Stimulated activated CD4-positive, alpha-beta T cell treated with anti-CD3 and anti-CD28 coated beads, Interleukin-2, amount 100 ng/mL, for 48 hours (primary cell): ENCODE results near the gene NOD2.

ENCODE experiments used
- DNase-seq, 2 donors: peaks; one replicate each; pipeline ENCODE4 v3.0.0-alpha.2; 2020

Gene NOD2

GRCh38 chr16:50671644-50672260 is 21.7 kb upstream of the NOD2 start:
- DNase-seq: peak; percentile 68 to 72

DNA sequence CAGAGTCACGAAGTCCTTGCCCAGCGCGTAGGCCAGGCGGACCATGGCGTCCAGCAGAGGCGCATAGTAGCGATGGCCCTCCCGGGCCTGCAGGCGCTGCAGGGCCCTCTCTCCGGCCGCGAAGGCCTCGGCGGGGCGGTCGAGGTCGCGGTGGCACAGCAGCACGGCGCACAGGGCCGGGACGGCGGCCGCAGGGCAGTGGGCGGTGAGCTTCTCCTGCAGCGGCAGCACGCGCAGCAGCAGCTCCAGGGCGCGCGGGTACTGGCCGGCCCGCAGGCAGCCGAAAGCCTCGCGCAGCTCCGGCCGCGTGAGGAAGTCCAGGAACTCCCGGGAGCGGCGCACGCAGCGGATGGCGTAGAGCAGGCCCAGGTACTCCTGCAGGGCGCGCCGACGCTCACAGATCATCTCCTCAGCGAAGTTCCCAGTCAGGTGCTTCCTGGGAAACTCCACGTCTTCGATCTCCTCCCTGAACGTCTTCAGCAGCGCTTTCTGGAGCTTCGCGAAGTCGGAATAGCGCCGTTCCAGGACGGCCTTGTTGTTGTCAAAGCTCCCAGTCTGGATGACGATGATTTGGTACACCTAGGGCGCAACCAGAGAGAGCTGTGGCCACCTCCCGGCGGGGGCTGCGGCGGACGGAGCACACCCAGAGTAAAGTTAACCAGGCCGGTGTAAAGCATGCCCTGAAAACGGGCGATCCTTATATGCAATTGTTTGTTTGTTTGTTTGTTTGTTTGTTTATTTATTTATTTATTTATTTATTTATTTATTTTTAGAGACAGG is 19.7 kb upstream of the NOD2 start:
- DNase-seq: no peak

- no peak for DNase-seq
These were observed 18.6 kb upstream of the NOD2 start for GRCh38 chr16:50674831-50675230.

DNA sequence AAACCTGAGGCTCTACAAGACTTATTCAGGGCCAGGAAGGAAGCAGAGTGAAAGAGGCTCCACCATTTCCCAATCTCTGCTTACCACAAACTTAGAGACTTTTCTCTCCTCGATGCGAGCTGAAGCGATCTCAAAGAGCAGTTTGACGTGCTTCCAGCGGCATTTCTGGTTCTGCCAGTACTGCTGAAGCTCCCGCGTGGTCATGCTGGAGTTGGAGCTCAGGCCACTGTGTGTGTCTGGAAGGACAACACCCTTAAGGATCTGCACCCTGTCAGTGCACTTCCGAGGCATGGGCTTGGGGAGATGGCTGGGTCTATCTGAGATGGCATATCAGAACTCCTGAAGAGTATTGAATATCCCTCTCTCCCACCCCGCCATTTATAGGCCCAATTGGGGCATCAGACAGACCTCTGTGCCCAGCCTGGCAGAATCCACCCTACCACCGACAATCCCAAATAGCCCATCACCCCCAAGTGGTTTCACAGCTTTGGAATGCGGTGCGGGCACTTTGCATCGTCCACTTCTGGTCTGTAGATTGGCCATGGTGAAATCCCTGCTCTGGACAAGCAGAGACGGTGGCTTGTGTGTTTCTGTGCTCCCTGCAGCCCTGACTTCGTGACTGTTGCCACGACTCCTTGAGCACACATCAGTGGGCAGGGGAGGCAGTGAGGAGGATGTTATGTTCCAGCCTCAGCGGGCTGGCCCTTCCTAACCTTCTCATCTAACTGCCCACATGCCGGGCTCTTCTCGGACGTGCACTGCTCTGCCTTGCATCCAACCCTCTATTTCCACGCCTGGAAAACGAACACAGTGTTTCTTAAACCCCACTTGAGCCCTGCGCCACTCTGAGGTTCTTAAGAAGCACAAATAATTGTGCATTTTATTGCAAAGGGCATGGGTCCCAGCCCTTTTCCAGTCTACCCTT is 17.5 kb upstream of the NOD2 start:
- DNase-seq: no peak

DNA sequence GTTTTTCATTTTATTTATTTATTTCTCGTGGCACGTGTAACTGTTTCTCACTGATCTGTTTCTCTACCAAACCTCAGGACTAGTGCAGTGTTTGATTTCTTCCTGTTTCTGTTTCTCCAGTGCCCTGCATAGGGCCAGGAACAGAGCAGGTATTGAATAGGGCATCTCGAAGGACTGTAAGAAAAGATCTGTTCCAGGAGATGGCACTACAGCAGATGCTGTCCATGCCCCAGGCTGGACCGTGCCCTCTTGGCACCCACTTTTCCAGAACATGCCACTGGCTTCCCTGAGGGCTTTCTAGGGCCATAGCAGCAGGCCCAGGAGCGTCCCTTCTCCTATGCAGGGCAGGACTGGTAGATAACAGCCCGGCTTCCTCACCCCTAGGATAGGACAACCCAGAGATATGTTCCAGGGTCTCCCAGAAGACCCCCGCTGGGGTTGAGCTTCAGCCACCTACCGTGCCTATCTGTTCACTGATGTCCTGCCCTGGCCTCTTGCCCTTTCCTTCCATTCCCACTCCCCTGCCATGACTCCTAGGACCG is 16.7 kb upstream of the NOD2 start:
- no peak for DNase-seq

DNA sequence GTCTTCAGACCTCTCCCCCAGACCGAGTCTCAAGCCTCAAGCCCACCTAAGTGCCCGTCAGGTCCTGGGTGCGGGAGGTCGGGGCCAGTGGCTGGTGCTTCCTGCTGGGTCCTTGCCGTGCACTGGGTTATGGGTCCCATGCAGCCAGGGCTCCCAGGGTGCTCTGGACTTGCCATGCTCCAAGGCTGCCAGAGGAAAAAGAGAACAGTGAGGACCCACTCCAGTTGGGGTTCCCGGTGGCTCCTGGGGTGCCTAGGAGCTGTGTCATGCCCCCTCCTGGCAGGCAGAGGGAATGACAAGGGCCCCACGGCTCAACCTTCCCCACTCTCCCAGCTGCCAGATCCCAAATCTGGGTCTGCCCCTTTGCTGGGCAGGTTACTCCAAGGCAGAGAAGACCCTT is 16.1 kb upstream of the NOD2 start:
- no peak for DNase-seq

- DNase-seq: no peak
These were observed 14.9 kb upstream of the NOD2 start for GRCh38 chr16:50678531-50678930.

GRCh38 chr16:50679266-50679665 is 14.1 kb upstream of the NOD2 start:
- no peak for DNase-seq

DNA sequence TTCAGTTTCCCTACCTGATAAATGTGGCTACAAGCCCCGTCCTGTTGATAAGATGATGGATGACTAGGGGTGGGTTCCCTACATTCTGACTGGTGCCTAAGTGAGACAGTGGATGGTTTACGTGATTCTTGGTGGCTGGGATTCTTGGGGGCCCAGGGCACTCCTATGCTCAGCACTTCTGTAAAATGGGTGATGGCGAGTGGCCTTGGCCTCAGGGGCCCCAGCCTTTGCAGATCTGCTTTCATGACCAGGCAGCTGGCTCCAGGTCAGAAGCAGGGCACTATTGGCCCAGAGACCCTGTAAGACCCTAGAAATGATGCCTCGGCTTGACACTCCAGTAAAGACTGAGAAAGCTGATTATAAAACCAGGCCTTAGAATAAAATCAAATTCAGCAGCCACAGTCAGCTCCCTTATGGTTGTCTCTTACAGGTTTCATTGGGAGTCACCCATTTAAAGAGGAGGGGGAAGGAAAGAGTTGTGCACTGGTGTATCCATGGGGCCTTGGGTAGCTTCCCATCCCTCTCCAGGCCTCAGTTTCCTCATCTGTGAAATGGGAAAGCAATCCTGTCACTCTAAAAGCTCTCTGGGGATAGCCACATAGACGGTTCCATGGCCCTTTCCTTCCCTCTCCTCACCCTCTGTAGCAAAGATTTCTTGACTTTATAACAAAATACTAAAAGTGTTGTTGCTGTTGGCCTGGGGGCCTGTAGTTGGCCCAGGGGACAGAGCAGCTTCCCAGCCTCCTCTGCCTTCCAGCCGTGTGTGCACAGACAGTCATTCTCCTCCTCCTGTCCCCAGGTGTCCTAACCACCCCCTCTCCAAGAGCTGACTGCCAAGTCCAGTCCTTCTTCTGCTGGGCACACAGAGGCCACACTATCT is 13.5 kb upstream of the NOD2 start:
- no peak for DNase-seq

- no peak for DNase-seq
These were observed 12.9 kb upstream of the NOD2 start for GRCh38 chr16:50680556-50680893.

DNA sequence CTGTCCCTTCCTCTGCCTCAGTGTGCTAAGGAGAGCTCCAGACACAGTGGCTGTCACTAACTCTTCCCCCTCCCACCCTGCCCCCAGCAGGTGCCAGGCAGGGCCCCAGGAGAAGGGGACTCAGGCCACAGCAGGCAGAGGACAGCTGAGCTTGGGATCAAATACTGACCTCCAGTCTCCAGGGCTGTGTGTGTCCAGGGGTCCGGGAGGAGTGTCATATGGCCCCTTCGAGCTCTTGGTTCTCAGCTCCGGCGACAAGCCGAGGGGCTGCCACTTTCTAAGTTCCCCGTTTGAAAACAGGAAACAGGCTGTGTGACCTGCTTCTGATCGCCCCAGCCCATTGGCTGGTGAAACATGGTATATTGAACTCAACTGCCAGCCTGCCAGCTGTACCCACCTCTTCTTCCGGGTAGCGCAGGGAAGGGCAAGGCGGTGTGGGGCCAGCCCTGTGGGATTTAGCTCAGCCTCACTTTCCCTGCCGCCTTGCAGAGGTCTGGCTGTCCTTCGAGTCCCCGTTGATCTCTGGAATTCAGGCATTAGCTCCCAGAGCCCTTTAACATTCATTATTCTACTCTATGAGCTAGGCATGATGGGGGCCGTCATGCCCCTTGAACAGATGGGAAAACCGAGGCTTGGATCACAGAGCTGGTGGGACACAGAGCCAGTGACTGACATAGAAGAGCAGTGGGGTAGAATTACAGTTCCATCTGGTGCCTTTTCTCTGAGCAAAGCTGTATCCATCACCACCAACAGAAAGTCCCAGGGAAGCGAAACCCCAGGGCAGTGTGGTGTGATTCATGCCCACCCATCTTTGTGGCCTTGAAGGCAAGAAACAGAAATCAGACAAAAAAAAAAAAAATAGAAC is 12.2 kb upstream of the NOD2 start, which contains the start of gene SNX20:
SNX20 (minus strand) TSS at position 292 of the 865 bp plus-strand sequence. CDS start 3,786 bp downstream, outside the sequence.
- peak in 1 of 2 donors; percentile 49 for DNase-seq

DNA sequence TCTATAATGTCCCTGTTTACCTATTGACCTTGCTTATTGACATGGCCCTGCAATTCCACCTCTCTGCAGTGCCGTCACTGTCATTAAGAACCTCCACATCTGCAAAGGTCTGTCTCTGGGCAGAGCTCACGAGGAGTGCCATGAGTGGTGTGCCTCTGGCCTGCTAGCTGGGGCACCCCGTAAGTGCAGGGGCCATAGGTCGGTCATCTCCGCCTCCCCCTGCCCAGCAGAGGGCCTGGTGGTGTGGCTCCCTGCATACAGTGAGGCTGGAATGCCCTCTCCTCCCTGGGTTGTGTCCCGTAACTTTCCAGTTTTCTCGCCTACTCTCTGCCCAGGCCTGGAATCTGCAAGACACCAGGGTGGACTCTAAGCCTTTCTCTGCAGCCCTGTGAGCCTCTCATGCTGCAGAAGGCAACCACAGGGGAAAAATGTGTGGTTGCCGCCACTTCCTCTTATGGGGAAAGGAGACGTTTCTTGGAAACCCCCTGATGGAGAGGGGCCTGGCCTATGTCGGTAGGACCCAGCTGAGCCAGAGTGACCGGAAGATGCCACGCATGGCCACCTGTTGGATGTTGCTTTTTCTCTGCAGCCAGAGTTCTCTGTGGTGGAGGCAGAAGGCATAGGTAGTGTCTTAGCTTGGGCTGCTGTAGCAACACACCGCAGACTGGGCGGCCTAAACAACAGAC is 9.6 kb upstream of the NOD2 start:
- no peak for DNase-seq

GRCh38 chr16:50684823-50685461 is 8.5 kb upstream of the NOD2 start:
- no peak for DNase-seq

GRCh38 chr16:50685462-50686063 is 7.8 kb upstream of the NOD2 start:
- no peak for DNase-seq

- DNase-seq: no peak
These were observed 5.3 kb upstream of the NOD2 start for GRCh38 chr16:50688083-50688482.

DNA sequence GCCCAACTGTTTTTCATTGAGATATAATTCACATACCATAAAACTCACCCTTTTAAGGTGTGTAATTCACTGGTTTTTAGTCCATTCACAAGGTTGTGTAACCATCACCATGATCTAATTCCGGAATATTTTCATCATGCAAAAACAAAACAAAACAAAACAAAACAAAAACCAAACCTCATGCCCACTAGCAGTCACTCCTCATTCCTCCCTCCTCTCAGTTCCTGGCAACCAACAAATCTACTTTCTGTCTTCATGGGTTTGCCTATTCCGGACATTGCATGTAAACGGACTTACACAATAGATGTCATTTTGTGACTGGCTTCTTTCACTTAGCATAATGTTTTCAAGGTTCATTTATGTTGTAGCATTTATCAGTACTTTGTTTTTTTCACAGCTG is 4.5 kb upstream of the NOD2 start:
- no peak for DNase-seq

DNA sequence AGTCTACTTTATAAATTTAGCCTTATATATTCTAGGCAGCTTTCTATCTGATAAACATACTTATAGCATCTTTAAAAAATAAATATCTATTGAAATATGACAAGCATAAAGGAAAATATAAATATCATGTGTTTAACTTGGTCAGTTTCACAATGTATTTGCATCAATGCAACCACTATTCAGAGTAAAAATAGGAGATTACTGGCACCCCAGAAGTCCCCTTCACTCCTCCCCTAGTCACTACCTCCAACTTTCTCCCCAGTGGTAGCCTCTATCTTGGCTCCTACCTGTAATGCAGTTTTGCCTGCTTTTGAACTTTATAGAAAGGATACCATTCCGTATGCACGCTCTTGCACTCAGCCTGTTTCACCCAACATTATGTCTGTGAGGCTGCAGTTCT is 3.2 kb upstream of the NOD2 start:
- no peak for DNase-seq

- no peak for DNase-seq
These were observed 785 bp upstream of the NOD2 start for GRCh38 chr16:50692644-50692998.

GRCh38 chr16:50694206-50694605 is 800 bp downstream of the NOD2 start:
- no peak for DNase-seq
